Right ventricle myocardium inferior (tissue), 1 donor: Measurements from ENCODE around the gene COX4I1. TPM values are rescaled to one million over a fixed set of nuclear protein-coding genes. Genes with fewer than 3 reads are reported as not detected.
"Not testable (repeated sequence)": the region's sequence is repeated elsewhere in the genome, so short reads cannot be mapped to it uniquely, and the experiment has no call there.

Experiments
- ATAC-seq: fragments of 200-7000 bp; cut with Tn5 transposase; one replicate; pipeline ENCODE4 v1.9.1; 2020; ENCODE audit warnings: mild to moderate bottlenecking, moderate library complexity
- DNase-seq: peaks from one replicate; pipeline ENCODE4 v3.0.0; 2021; ENCODE audit errors: missing footprints
- intact Hi-C: fragments of 100-400 bp; cut with DNase I; formaldehyde crosslinking; loops from one replicate; pipeline ENCODE4 v1.11.0; 2022
- total RNA-seq: library from RNA; stranded (reverse); fragmentation: NEBNext Ultra II Directional; extraction: Animal tissue kit (Norgen Biotek cat#: 25700); gene quantifications from one replicate; pipeline ENCODE4 v1.2.1, GENCODE V29; 2021
- donor health status: DM: no; HTN: yes; CAD: no; lungs with severe emphysema.

Gene COX4I1
- total RNA-seq, 1 donor from 2014 or later: 2,129 TPM

DNA sequence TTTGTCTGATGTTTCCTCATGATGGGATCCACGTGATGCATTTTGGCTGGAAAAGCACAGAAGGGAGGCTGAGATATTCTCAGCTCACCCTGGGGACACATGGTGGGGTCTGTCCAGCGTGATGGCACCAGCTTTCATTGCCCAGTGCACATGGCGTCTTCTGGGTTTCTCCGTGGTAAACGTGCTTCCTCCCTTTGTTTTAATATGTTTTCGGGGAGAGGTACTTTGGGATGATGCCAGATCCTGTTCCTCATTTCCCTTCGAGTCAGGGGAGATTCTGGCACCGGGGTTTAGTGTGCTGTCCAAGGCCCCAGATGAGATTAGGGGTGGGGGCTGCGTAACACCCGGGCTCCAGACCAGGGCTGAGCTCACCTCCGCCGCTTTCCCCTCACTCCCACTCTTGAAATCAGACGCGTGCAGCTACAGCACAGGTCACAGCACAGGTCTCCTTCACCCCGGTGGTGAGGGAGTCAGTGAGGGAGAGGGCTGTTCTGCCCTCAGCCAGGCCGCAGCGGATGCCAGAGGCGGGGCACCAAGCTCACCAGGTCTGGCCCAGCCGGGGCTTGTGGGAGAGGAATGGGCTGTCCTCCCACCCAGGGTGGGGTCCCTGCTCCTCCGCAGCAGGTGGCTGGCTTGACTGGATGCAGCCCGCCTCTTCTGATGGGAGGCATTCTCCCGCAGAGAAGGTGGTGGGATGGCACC lies 33.9 kb downstream of the COX4I1 start:
- DNase-seq (no peak), ATAC-seq (no peak)
- intact Hi-C loops: no loop called here

DNA sequence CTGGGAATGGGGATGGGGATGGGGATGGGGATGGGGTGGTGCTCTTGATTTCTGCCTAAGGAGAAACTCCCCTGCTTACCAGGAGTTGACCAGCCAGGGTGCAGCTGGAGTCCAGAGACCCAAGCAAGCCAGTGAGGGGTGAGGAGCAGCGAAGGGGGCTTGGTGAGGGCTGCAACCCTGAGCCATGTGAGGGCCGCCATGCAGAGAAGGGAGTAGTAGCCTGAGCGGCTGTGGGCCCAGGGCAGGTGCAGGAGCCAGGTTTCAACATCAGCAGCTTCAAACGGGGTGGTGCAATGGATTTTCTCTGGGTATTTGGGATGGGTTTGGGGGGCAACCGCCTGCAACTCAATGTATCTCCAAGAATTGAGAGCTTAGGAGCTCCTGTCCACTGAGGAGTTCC lies 35.2 kb downstream of the COX4I1 start:
- intact Hi-C loops: no loop called here
- no peak for ATAC-seq
- DNase-seq: no peak

DNA sequence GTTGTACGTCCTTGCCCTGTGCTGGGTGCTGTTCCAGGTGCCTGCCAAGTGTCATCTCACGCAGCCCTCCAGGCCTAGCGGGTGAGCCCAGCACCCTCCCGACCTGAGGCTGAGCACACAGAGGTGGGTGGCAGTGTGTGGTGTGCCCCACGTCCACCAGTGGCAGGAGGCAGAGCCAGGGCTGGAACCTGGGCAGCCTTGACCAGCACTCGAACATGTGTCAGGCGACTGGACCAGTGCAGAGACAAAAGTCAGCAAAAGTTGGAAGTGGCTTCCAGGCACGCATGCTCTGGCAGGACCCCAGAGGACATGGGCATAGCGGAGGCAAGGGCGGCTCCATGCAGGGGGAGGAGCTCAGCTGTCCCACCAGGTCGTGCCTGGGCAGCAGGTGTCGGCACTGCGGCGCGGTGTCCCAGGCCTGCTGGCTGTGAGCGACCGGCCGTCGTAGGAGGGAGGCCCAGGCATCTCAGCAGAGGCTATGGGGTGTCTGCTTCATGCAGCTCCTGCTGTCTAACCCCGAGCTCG lies 35.8 kb downstream of the COX4I1 start:
- intact Hi-C loops: no loop called here
- DNase-seq: no peak

DNA sequence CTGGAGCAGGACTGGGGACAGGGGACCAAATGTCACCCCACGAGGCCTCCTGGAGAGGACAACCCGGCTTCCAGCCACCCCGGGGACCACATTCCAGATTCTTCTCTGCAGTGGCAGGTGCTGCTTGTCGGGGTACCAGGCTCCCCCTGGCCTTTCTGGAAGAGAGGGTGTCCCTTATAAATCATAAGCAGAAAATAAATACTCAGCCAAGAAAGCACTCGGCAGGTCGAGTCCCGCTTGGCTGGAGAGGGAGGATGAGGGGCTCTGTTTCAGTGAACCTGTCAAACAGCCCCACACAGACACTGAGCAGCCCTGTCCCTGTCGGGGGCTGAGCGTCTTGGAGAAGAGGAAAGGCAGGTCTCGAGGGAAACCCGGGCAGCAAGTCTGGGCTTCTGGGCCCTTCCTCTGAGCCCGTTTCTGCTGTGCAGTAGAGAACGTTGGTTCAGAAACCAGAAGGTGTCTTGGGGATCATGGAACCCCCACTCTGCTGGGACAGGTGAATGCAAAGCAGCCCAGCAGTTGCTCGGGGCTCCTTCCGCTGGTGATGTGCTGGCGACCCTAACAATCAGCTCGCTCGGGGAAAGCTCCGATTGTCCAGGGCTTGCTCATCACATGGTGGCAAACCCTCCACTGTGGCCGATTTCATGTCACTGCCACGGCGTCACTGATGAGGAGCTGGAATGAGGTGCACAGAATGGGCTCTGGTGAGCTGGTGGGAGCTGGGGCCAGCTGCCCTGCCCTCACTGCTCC lies 36.6 kb downstream of the COX4I1 start:
- DNase-seq (no peak), ATAC-seq (no peak)
- intact Hi-C loops: no loop called here

More for the DNA sequence above, 35.8 kb downstream of the COX4I1 start:
- no peak for ATAC-seq

DNA sequence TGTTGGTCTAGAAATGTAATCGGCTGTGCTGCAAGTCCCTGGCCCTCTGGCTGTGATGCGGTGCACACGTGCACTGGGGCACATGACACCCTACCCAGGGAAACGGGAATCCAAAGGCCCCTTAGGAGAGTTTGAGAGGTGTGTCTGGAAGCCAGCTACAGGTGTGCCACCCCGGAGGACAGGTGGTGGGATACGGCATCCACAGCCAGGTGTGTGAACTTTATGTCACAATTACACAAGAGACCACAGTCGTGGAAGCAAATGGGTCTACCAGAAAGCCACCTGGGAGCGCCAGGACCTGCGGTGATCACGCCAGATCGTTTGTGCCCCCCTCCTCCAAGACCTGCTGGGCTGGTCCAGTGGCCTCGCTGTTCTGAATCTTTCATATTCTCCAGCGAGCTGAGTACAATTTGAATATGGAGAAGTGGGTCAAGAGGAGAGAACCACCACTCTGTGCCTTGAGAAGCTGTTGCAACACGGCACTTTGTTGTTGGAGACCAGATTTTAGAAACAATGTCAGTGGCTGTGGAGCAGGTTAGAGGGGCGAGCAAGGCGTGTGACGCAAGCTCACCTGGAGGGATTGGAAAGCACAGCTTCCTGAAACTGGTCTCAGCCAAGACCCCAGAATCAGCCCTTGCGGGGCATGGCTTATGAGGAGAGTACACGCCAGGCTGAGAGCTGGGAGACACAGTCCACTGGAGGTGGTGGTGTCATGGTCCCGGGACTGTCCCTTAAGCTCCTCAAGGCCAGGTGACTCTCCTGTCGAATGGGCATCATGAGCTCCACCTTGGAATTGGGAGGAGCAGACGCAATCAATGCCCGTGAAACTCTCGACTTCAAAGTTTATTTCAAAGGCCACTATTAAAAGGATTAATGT lies 37.4 kb downstream of the COX4I1 start:
- intact Hi-C loops: no loop called here
- no peak for ATAC-seq
- no peak for DNase-seq

DNA sequence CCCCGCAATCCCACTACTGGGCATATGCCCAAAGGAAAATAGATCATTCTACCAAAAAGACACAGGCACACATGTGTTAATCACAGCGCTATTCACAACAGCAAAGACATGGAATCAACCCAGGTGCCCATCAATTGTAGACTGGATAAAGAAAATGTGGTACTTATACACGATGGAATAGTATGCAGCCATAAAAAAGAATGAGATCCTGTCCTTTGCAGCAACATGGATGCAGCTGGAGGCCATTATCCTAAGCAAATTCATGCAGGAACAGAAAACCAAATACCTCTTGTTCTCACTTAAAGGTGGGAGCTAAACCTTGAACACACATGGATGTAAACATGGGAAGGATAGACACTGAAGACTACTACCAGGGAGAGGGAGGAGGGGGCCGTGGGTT lies 38.2 kb downstream of the COX4I1 start:
- DNase-seq, intact Hi-C loops, ATAC-seq: not testable (repeated sequence)

DNA sequence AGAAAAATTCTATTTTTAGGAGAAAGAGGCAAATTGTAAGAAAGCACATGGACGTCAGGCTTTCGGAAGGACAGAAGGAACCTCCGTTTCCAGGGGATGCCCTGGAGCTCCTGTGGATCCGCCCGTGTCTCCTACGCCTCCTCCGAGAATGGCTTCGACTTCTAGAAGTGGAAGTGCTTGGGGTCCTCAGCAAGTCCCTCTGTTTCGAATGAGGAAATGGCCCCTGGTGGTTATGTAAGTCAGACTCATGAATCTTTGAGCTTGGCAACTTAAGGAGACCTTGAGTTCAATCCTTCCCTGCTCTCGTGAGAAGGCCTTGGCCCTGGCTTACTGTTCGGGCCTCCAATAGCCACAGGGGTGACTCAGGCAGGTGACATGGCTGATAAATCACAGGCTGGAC lies 38.9 kb downstream of the COX4I1 start:
- intact Hi-C loops: no loop called here
- ATAC-seq (no peak), DNase-seq (no peak)

DNA sequence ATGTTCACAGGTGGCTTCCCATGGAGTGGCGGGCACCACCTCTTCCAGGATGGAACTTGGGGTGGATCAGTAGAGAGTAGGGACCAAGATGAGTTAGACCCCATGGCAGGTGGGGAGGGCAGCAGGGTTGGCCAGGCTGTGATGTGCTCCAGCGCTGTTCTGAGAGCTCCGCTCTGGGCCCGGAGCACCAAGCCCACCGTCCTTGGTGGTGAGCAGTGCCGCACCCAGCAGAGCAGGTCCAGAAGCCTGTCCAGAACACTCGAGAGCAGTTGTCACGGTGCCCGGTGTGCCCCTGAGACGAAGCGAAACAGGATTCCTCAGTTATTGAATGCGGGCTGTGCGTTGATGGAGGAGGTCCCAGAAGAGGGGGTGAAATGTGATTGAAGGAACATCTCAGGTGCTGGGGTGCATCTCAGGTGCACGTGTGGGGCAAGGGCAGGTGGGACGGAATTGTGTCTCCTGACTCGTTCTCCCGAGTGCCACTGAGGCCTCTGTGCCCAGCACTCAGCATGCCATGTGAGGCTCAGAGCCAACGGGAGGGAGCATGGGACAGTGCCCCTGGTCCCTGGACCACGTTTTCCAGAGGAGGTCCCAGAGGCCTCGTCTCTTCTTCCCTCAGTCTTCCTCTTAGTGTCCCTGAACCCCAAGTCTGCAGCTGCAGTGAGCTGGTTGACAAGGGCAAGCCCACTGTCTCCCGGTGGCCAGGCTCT lies 39.5 kb downstream of the COX4I1 start:
- ATAC-seq (no peak), DNase-seq (no peak)
- intact Hi-C loops: no loop called here

DNA sequence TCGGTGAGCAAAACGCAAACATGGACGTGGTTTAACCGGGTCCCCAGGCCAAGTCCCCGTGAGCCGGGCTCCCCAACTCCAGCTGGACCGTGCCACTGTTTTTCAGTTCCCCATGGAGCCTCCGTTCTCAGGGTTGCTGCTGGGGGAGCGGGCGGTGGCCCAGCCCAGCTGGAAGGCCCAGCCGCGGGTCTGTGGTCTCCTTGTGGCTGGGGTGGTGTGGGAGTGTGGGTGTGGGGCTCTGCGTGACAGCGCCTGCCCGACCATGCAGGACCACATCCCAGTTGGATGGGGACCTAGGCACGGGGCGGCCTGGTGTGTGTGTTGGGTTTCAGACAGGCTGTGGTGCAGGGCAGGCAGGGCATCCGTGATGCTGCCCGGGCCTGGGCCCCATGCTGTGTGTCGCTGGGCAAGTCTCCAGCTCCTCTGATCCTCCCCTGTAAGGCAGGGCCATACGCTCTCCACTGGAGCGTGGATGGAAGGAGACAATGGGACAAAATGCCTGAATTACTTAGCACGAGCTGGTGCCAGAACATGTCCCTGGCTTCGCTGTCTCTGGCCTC lies 40.3 kb downstream of the COX4I1 start:
- intact Hi-C loops: no loop called here
- DNase-seq (no peak), ATAC-seq (peak; percentile 11)

DNA sequence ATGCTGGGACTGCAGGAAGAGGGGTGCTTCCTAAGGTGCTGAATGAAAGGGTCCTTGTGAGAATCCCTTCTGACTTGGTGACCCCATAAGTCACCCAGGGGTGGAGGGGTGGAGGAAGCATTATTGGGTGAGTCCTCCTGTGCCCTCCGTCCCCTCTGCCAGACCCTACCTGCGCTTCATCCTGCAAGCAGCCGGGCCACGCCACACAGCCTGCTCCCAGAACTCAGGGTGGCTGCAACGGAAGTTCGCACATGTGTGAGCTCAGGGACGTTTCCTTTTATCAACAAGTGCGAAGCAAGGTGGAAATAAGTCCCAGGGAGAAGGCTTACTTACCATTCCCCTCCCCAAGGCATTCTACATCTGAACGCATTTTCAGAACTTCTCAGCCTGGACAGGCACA lies 40.9 kb downstream of the COX4I1 start:
- no peak for ATAC-seq
- intact Hi-C loops: no loop called here
- no peak for DNase-seq

DNA sequence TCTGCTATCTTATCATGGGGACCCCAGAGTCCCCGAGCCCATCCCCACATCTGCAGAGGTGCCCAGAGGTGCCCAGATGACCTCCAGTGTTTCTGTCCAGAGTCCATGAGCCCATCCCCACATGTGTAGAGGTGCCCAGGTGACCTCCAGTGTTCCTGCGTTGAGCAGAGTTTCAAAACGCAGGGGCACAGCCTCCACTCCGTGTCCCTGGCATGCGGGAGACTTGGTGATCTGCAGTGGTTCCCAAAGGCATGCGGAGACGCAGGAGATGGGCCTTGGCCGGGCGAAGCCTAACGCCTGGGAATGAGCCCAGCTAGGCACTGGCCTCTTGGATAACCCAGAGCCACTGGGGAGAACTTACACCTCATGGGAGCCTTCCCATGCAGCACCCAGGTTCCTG lies 41.3 kb downstream of the COX4I1 start:
- DNase-seq: no peak
- intact Hi-C loops: no loop called here
- no peak for ATAC-seq

DNA sequence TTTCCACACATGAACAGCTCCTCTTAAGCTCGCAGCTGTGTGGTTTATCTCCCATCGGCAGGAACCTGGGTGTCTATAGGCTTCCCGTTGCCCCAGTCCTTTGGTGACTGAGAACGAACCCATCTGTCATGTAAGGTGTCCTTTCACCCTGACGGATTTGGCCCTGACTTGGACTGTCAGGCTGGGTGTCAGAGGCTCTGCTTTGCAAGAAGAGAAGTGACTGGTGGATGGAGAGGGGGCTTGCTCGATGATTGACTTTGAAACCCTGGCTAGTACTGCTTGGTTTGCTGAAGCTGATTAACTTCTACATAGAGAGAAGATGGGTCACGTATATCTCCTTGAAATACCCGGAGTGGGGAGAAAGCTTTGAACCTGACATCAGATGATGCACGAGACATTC lies 42.9 kb downstream of the COX4I1 start:
- intact Hi-C loops: no loop called here
- no peak for ATAC-seq
- no peak for DNase-seq

DNA sequence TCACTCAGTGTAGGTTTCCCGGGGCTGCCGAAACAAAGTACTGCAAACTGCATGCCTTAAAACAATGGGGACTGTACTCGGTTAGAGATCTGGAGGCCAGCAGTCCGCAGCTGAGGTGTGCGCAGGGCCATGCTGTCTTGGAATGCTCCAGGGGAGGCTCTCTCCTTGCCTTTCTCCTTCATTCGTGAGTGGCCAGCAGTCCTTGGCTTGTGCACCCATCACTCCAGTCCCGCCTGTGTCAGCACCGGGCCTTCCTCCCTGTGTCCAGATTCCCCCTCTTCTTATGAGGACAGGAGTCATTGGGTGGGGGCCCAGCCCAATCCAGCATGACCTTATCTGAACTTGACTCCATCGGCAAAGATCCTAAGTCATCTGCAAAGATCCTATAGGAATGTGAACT lies 43.4 kb downstream of the COX4I1 start:
- ATAC-seq (no peak), DNase-seq (no peak)
- intact Hi-C loops: no loop called here

DNA sequence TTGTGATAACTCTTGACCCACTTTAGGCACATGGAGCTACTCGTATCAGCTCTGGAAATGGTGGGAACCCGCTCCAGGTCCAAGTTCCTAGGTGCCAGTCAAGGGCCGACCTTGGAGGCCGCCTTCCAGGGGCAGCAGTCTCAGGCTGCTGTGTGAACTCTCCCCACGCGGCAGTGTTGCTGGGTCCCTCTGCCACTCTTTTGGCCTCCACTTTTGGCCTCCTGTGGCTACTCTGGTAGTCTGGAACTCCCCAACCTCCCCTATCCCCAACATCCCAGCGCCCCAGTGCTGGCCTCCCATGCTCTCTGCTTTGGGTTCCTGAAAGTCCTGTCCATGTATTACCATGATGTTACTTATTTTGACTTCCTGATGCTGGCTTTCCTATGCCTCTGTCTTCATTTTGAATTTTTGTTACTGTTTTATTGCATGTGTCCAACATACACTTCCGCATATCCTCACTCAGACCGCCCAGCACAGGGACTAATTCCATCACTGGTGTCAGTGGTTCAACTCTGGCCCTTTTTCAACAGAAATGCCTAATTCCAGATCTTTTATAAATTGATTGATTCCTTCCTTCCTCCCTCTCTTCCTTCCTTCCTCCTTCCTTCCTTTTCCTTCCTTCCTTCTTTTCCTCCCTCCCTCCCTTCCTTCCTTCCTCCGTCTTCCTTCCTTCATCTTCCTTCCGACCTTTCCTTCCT lies 44.1 kb downstream of the COX4I1 start:
- DNase-seq: no peak
- no peak for ATAC-seq
- intact Hi-C loops: no loop called here

DNA sequence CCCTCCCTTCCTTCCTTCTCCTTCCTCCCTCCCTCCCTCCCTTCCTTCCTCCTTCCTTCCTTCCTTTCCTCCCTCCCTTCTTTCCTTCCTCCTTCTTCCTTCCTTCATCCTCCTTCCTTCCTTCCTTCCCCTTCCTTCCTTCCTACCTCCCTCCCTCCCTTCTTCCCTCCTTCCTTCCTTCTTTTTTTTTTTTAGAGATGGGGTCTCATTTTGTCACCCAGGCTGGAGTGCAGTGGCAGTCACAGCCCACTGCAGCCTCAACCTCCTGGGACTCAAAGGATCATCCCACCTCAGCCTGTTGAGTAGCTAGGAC lies 44.6 kb downstream of the COX4I1 start:
- intact Hi-C loops: no loop called here

DNA sequence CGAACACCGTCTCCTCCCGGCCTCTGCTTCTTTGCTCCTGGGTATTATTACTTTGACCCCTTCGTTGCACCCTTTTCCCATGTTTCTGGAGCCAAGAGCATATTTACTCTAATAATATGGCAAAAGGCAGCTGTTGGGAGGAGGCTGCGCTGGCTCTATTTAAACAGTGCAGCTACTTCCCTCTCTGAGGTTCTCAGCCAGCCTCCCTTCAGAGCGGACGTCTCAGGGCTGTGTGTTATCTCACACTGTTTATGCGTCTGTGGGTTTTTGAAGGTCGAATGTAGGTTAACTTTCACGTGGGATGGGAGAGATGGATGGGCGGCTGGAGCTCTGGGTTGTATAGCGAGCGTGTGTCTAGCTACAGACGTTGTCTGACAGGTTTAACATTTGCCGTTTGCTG lies 45.3 kb downstream of the COX4I1 start:
- intact Hi-C loops: no loop called here
- no peak for ATAC-seq
- no peak for DNase-seq

More for the DNA sequence above, 44.6 kb downstream of the COX4I1 start:
- DNase-seq (no peak), ATAC-seq (no peak)

DNA sequence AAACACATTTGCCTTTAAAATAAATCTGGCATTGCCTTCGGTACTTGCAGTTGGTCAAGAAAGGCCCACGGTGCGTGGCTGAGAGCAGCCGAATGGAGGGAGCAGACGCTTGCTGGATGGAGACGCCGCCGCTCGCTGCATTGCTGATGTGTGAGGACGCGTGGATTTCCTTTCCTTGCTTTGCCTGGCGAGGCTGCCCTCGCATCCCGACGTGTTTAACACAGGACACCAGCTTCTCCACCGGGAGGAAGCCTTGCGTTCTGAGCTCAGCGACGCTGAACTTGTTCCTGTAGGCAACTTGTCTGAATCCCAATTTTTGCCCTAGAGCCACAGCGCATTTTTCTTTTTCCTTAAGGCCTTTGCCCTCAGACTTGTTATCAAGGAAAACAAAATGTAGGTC lies 45.8 kb downstream of the COX4I1 start:
- ATAC-seq: no peak
- intact Hi-C loops: no loop called here
- no peak for DNase-seq

DNA sequence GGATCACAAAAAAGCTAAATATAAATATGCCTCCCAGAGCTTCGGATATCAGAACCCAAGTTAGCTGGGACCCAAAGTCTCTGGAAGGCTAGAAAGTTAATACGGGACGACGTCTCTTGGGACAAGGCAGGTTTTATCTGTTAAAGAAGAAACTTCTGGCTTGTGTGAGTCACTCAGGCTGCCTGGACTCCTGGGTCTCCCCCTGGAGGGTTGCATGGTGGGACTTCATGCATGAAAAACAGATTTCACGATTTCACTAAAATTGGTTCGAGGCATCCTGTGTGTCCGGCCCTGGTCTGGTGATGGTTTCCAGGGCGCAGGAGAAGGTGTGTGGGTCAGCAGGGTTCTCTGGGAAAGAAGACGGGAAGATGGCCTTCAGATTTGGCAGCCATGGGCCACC lies 47.0 kb downstream of the COX4I1 start:
- intact Hi-C loops: no loop called here
- DNase-seq: no peak
- ATAC-seq: no peak
